CD4-positive, alpha-beta T cell treated with Interleukin-10 for 1 hour (primary cell): ENCODE data around the gene MYZAP.

Experiments used
- DNase-seq: peaks from one replicate; pipeline ENCODE4 v3.0.0-alpha.2; 2020

MYZAP gene

DNA sequence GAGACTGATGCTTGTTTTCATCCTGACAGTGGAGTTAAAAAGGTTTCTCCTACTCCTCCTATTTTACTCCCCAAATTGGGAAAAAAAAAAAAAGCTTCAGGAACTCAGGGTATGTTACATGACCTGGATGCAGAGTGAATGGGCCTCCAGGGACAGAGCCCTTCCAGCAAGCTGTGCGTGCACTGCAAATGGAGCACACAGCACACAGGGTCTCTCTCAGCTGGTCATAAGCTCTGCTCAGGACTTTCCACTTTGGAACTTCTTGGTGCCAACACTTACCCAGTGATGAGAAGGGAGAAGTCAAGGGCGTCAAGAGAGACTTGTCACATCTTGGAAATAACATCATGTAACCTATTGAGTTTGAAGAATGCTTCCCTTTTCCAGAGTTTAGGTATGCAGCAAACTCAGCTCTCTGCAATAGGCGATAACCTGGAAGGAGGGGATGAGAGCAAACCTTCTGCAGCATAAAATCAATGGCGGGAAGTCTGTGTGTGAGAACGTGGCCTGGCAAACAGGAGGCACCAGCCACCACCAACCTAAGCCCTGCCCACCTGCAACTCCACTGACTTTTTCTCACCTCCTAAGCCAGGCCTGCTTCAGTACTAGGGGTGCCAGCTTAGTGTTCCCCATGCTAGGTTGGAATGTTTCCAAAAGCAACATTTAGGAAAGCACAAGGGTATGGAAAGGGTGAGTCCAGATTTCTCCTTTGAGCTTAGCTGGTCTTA, 39.8 kb downstream of the MYZAP start:
- no peak for DNase-seq

DNA sequence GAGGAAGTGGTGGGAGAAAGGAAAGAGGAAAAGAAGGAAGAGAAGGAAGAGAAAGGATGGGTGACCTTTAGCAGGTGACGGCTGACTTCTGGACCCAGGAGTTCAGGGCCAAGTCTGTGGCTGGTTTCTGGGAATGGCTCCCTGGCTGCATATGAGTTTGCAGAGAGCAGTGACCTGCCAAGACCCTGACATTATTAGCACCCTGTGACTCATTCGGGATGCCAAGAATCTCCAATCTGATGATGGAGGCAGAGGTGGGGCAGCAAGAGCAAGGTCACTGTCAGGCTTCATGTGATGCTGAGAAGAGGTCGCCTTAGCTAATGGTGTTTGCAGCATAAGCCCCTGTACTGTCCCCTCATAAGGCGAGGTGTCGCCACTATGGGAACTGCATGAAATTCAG, 42.6 kb downstream of the MYZAP start:
- no peak for DNase-seq

DNA sequence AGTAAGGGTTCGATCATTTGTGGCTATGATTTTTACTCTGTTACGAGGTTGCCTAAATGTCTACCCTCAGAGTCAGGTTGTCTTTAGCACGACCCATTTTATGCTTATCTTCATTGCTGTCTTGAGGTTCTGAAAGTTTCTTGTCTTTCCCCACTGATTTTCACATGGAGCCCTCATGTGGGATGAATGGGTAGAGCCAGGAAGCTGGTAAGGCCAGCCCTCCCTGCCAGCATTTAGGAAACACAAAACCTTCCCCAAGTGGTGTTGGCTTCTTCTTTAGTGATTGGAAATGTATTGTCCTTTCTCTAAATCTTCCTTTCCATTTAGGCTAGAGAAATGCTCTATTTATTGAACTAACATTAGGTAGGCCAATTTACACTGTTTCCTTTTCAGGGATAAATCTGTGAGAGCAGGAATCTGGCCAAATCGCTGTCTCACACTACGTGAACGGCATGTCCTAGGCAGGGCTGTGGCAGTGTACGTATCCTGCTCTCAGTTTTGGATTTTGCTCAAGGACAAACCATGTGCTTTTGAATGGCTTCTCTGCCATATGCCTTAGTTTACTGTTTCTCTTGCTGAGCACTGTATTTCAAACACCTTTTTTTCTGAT, 43.7 kb downstream of the MYZAP start:
- no peak for DNase-seq

DNA sequence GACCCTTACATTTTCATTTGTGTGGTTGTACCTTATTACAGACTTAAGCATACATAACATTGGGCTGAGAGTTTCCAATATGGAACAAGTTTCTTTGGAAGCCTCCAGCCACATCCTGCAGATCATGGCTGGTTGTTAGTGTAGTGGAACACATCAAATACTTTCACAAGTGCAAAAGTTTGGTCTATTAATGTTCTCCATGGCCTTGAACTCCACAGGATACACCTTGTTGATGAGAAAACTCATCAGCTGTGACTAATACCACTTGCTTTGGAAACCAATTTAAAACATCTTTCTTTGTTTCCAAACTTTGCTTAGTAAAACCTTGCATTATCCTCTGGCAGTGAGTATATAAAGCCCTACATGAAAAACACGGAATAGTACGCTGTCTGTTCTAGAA, 46.1 kb downstream of the MYZAP start:
- DNase-seq, result no peak

GRCh38 chr15:57639306-57639705, 47.6 kb downstream of the MYZAP start:
- DNase-seq, result no peak

DNA sequence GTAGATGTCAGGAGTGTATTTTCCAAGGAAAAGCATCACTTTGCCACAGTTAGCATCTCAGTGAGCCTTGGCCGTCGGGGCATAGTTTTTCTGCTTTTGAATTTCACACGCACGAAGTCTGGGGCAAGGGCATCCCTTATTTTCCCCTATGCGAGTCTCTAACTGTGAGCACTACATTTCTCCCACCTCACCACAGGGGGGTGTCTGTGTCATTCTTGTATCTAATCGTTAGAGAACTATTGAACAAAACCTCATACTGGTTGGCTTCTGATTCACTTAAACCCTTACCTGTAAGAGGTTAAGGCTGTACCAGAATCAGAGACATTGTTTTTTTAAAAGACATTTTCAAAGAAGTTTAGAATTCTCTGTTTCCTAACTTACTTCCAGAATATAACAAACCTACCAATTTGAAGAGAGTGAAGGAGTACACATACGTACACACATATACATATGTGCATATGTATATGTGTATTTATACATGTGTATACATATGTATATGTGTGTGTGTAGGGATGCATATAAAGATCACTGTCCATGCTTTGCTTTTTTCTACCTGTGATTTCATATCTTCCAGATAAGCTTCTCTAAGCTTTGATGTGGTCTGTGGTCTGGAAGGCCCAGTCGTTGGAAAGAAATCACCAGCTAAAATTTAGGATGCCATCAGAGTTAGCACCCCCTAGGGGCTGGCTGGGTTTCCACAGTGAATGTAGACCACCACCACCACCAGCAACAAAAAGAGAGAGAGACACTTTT, 49.4 kb downstream of the MYZAP start:
- peak; percentile 13 for DNase-seq

- DNase-seq, result no peak
These were observed 52.1 kb downstream of the MYZAP start for GRCh38 chr15:57643826-57644225.

GRCh38 chr15:57646087-57646486, 54.4 kb downstream of the MYZAP start:
- DNase-seq, result no peak

GRCh38 chr15:57647071-57647790, 55.5 kb downstream of the MYZAP start:
- DNase-seq, result no peak

DNA sequence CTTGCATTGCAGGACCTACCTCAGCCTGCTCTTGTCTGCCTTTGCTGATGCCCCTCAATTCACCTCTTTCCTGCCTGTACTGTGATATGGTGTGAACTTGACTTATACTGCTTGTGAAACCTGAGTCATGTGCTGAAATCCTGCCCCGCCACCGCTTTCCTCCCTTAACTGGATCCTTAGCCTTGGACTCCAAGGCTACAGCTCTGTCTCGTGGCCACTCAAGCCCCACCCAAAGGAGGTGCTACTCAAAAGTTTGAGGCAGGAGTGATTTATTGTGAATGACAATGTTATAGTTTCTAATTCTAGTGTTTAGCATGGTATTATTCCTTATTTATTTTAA, 56.1 kb downstream of the MYZAP start:
- DNase-seq, result no peak

DNA sequence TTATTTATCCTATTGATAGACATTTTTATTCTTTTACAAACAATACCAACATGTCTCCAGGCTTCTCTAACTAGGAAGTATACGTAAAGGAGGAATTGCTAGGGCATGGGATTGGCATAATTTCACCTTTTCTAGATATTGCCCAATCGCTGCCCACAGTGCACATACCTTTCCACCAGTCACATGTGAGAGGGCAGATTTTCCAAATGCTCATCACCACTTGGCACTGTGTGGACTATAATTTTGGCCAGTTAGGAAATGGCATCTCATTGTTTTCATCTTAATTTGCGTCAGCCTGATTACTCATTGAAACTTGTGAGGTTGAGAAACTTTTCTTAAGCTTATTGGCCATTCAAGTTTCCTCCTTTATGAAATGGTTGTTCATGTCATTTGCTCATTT, 57.4 kb downstream of the MYZAP start:
- no peak for DNase-seq

DNA sequence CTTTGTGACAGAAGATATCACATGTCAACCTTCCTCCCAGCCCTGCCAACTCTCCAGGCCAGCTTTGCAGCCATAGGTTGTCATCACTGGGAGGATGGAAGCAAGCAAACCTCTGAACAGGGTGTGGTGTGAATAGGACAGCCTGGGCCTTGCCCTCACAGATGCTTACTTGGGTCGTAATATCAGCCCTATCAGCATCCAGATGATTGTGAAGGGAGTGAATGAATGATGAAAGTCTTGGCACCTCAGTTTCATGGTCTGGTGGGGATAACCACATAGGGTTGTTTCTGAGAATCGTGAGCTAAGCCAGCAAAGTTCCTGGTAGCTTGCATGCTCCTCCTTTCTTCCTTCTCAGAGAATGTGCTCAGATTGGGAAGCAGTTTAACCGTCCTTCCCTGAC, 59.7 kb downstream of the MYZAP start:
- no peak for DNase-seq

GRCh38 chr15:57652481-57652880, 60.8 kb downstream of the MYZAP start:
- no peak for DNase-seq

- no peak for DNase-seq
These were observed 62.6 kb downstream of the MYZAP start for GRCh38 chr15:57654153-57654852.

DNA sequence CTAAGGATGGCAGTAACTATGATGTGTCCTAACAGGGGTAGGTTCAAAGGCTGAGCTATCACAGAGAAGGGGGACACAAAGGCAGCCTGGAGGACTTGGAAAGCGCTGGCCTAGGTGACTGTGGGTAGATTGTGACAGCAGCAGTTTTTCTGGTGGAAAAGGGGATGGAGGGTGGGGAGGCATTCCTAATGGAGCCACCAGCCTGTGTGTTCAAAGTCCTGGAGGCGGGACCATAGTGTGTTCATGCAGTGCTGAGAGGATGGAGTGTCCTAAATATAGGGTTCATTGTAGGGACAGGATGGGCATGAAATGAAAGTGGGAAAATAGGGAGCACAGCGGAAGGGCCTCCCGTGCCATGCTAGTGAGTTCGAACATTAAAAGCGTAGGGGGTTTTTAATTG, 63.3 kb downstream of the MYZAP start:
- DNase-seq, result no peak

DNA sequence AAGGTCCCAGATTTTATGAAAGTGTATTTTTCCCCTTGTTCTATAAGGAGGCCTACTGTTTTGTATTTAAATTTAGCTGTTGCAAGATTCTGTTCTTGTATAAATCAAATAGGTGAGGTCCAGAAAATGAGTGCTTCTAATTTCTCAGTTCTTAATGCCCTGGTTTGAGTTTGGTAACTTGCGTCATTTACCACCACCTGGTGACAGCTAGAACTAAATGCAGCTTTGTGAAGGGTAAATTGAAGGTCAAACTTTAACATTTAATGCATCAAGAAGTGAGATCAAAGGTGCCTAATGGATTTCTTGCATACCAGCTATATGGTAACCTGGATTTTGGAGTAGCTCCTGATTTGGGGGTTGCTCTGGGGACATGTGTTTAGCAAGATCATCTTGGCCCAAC, 64.1 kb downstream of the MYZAP start:
- DNase-seq, result no peak

DNA sequence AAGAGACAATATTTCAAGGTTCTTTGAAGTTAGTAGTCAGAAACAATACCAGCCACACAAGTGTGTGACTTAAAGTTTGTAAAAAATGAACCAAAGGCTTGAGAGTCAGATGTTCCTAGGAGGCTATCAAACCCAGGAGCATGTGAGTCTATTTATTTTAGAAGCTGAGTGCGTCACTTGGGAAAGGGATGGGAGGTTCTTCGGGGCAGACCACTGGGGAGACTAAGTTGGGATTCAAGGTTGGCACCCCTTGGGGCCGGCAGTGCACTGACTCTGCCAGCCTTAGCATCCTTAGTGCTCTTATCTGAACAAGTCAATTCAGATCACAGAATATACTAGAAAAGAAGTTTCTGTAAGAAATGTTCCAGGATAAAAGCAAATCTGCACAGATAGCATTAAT, 64.7 kb downstream of the MYZAP start:
- no peak for DNase-seq

GRCh38 chr15:57657619-57658018, 65.9 kb downstream of the MYZAP start:
- no peak for DNase-seq

- no peak for DNase-seq
These were observed 70.5 kb downstream of the MYZAP start for GRCh38 chr15:57662091-57662744.

GRCh38 chr15:57662802-57663201, 71.1 kb downstream of the MYZAP start:
- no peak for DNase-seq

DNA sequence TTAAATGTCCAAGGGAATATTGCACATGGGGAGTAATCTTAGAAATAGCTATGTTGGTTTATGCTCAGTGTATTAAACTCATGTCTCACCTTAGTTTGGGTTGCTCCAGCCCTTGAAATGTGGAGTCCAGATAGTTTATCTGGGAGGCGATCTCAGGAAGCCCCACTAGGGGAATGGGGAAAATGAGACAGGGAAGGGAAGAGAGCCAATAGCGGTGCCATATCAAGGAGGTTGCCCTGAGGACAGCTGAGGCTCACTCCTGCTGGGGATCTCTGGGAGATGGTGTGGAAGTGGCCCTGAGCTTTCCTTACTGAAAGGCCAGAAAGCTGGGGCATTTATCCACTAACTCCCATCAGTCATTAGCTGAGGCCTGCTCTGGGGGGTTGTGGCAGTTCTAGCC, 71.6 kb downstream of the MYZAP start:
- DNase-seq, result no peak

DNA sequence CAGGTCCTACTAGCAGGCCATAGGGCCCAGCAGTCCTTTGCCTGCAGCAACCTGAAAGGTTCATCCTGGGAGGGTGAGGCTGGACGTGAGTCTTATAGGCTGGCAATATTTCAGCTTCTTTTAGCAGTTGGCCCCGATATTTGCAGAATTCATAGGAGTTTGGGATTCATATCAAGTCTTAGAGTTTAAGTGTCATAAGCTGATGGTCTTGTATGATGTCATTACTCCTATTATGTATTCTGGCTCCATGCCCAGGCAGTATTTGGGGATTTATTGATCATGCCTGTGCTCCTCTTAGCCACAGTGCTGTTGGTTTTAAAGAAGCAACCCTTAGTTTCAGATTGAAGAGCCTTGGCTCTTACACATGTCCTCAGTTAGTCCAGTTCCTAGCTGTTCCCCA, 73.5 kb downstream of the MYZAP start:
- no peak for DNase-seq

DNA sequence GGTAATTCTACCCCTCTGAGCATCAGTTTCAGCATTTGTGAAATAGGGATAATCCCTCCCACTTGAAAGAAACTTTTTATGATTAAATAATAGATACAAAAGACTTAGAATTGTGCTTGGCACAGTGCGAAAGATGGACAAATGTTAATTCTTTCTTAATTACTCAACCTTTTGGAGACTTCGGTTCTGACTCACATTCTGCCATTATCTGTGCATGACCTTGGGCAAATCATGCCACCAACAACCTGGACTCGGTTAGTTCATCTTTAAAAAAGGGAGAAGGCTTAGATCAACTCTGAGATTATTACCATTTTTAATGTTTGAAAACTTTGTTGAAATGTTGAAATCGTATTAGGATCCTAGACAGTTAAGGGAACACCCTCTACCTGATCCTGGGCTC, 74.2 kb downstream of the MYZAP start:
- no peak for DNase-seq
